Thymus (tissue), 11 donors: ENCODE results near the gene C8G. TPM values are rescaled to one million over a fixed set of nuclear protein-coding genes. Genes with fewer than 3 reads are reported as not detected.

Source experiments
- DNase-seq, 9 donors: peaks; one replicate each; pipeline ENCODE4 v3.0.0-alpha.2; 2013; ENCODE audit warnings: low spot score in 9 of 9, low read depth in 6 of 9, missing footprints in 1 of 9
- H3K27ac ChIP-seq, 2 donors: one replicate each; pipeline ENCODE4 v1.5.1; 2013; ENCODE audit warnings: control low read depth in 1 of 2, low read depth in 1 of 2, low read length in 1 of 2, mild to moderate bottlenecking in 1 of 2, moderate library complexity in 1 of 2
- H3K27me3 ChIP-seq, 2 donors: one replicate each; pipeline ENCODE4 v1.5.1; 2013; ENCODE audit warnings: low read length in 1 of 2; ENCODE audit not compliant: control insufficient read depth in 2 of 2, insufficient read depth in 1 of 2
- H3K36me3 ChIP-seq, 2 donors: one replicate each; pipeline ENCODE4 v1.5.1; 2013; ENCODE audit warnings: low read length in 1 of 2, mild to moderate bottlenecking in 1 of 2, moderate library complexity in 1 of 2; ENCODE audit not compliant: control insufficient read depth in 2 of 2, insufficient read depth in 2 of 2
- H3K4me1 ChIP-seq, 2 donors: one replicate each; pipeline ENCODE4 v1.5.1; 2013; ENCODE audit warnings: low read length in 2 of 2; ENCODE audit not compliant: control insufficient read depth in 2 of 2, insufficient read depth in 2 of 2
- H3K4me3 ChIP-seq, 2 donors: one replicate each; pipeline ENCODE4 v1.5.1; 2013; ENCODE audit warnings: low read length in 2 of 2, control low read depth in 1 of 2, mild to moderate bottlenecking in 1 of 2
- H3K9me3 ChIP-seq, 2 donors: one replicate each; pipeline ENCODE4 v1.5.1; 2013; ENCODE audit warnings: low read length in 1 of 2, mild to moderate bottlenecking in 1 of 2; ENCODE audit not compliant: control insufficient read depth in 2 of 2, insufficient read depth in 1 of 2
- WGBS: extraction: QIAGEN DNeasy Blood & Tissue Kit; methylation state at CpG from one replicate; pipeline ENCODE4 v1.1.7; 2013; 5-methylcytosine and 5-hydroxymethylcytosine counted together
- polyA plus RNA-seq: library from polyadenylated mRNA; stranded (reverse); fragments of 200-250 nt; gene quantifications from one replicate; pipeline ENCODE4 v1.2.3, GENCODE V29; 2013
- total RNA-seq: library from RNA; stranded (reverse); fragments of 120-200 nt; gene quantifications from one replicate; pipeline ENCODE4 v1.2.4, GENCODE V29; 2013
- donor health status: healthy.

Gene C8G
- total and polyA plus RNA-seq, 2 donors = 2.2 to 6.5 TPM

GRCh38 chr9:136937186-136938001 is 7.6 kb upstream of the C8G start:
- no peak for DNase-seq
- Histone ChIP-seq H3K4me3 (no peak overlapping the region), H3K9me3 (peaks cover 1 to 7% of the 10 kb centered on the region in 2 donors), H3K36me3 (peaks cover 35 to 43% of the 10 kb centered on the region in 2 donors), H3K27me3 (no peaks in the 10 kb centered on the region), H3K27ac (no peak overlapping the region), H3K4me1 (no peaks in the 10 kb centered on the region)
- WGBS = 91% methylated on average over 15 of the region's 15 CpGs

- peaks cover 46 to 48% of the 10 kb centered on the region in 2 donors for H3K36me3 ChIP-seq
- peaks cover 10 to 11% of the 10 kb centered on the region in 2 donors for H3K4me1 ChIP-seq
- no peak for DNase-seq
- no peaks in the 10 kb centered on the region for H3K27me3 ChIP-seq
- WGBS = 97% methylated on average over 28 of the region's 28 CpGs
- H3K27ac ChIP-seq = peak overlapping the region in 1 of 2 donors; percentile 43
- no peak overlapping the region for H3K4me3 ChIP-seq
- H3K9me3 ChIP-seq = peaks cover 1 to 5% of the 10 kb centered on the region in 2 donors
Observed at GRCh38 chr9:136939431-136939995, 5.5 kb upstream of the C8G start.

- H3K4me3 ChIP-seq = no peak overlapping the region
- peaks cover 14% of the 10 kb centered on the region in 2 donors for H3K4me1 ChIP-seq
- peaks cover 46 to 48% of the 10 kb centered on the region in 2 donors for H3K36me3 ChIP-seq
- WGBS = 95% methylated on average over 16 of the region's 16 CpGs
- H3K9me3 ChIP-seq = peaks cover 1 to 5% of the 10 kb centered on the region in 2 donors
- no peak overlapping the region for H3K27ac ChIP-seq
- no peak for DNase-seq
- H3K27me3 ChIP-seq = no peaks in the 10 kb centered on the region
Observed at GRCh38 chr9:136939996-136940525, 5.0 kb upstream of the C8G start.

GRCh38 chr9:136940526-136941230 is 4.4 kb upstream of the C8G start:
- Histone ChIP-seq H3K36me3 (peaks cover 46 to 48% of the 10 kb centered on the region in 2 donors), H3K4me1 (peaks cover 15 to 18% of the 10 kb centered on the region in 2 donors), H3K9me3 (peaks cover 1 to 5% of the 10 kb centered on the region in 2 donors), H3K27ac (no peak overlapping the region), H3K27me3 (no peaks in the 10 kb centered on the region), H3K4me3 (no peak overlapping the region)
- DNase-seq = no peak
- 97% methylated on average over 42 of the region's 42 CpGs for WGBS

GRCh38 chr9:136941231-136942111 is 3.6 kb upstream of the C8G start:
- H3K4me1 ChIP-seq = peaks cover 15 to 18% of the 10 kb centered on the region in 2 donors
- H3K9me3 ChIP-seq = peaks cover 1 to 5% of the 10 kb centered on the region in 2 donors
- no peak overlapping the region for H3K27ac ChIP-seq
- H3K27me3 ChIP-seq = no peaks in the 10 kb centered on the region
- peaks cover 46 to 48% of the 10 kb centered on the region in 2 donors for H3K36me3 ChIP-seq
- DNase-seq = no peak
- 97% methylated on average over 55 of the region's 55 CpGs for WGBS
- no peak overlapping the region for H3K4me3 ChIP-seq

GRCh38 chr9:136942112-136942880 is 2.7 kb upstream of the C8G start:
- H3K9me3 ChIP-seq = peaks cover 1 to 4% of the 10 kb centered on the region in 2 donors
- 97% methylated on average over 60 of the region's 60 CpGs for WGBS
- H3K27ac ChIP-seq = peak overlapping the region in 1 of 2 donors; percentile 33
- H3K36me3 ChIP-seq = peaks cover 45 to 46% of the 10 kb centered on the region in 2 donors
- H3K4me3 ChIP-seq = peak overlapping the region in 1 of 2 donors; percentile 97
- no peak for DNase-seq
- H3K4me1 ChIP-seq = peaks cover 15 to 20% of the 10 kb centered on the region in 2 donors
- no peaks in the 10 kb centered on the region for H3K27me3 ChIP-seq

- WGBS = 98% methylated on average over 16 of the region's 16 CpGs
- Histone ChIP-seq H3K9me3 (peaks cover 0 to 1% of the 10 kb centered on the region in 2 donors), H3K4me1 (peaks cover 17 to 25% of the 10 kb centered on the region in 2 donors), H3K36me3 (peaks cover 40 to 45% of the 10 kb centered on the region in 2 donors), H3K27me3 (no peaks in the 10 kb centered on the region), H3K4me3 (peak overlapping the region; percentile 79 to 97), H3K27ac (no peak overlapping the region)
- DNase-seq = no peak
Observed at GRCh38 chr9:136942881-136943230, 2.2 kb upstream of the C8G start.
